Neural progenitor cell (in vitro differentiated cells): ENCODE measurements around the gene CCDC73. TPM values are rescaled to one million over a fixed set of nuclear protein-coding genes. Genes with fewer than 3 reads are reported as not detected.
A peak's percentile ranks its signal among the peaks of the same experiment; 100 is the strongest.

Experiments
- DNase-seq: peaks from one replicate; pipeline ENCODE4 v3.0.0-alpha.2; 2016; ENCODE audit warnings: low spot score
- H2AFZ ChIP-seq: fragments of 200-600 bp; sonication (generic); replicated peaks from 2 replicates; pipeline ENCODE4 v1.6.1; 2016; ENCODE audit warnings: antibody characterized with exemption
- H3F3A ChIP-seq: fragments of 200-600 bp; sonication (generic); 2 replicates; pipeline ENCODE4 v1.6.1; 2016; ENCODE audit warnings: antibody characterized with exemption, low read depth
- H3K27ac ChIP-seq: fragments of 200-600 bp; sonication (generic); 2 replicates; pipeline ENCODE4 v1.5.1; 2016; ENCODE audit warnings: mild to moderate bottlenecking
- H3K27me3 ChIP-seq: fragments of 200-600 bp; sonication (generic); 2 replicates; pipeline ENCODE4 v1.6.1; 2016; ENCODE audit warnings: mild to moderate bottlenecking, moderate library complexity
- H3K36me3 ChIP-seq: fragments of 200-600 bp; sonication (generic); 2 replicates; pipeline ENCODE4 v1.5.1; 2016
- H3K4me1 ChIP-seq: fragments of 200-600 bp; sonication (generic); 2 replicates; pipeline ENCODE4 v1.6.1; 2016; ENCODE audit warnings: mixed run types
- H3K4me2 ChIP-seq: fragments of 200-600 bp; sonication (generic); 2 replicates; pipeline ENCODE4 v1.6.1; 2016
- H3K4me3 ChIP-seq: fragments of 200-600 bp; sonication (generic); 2 replicates; pipeline ENCODE4 v1.5.1; 2016
- H3K79me2 ChIP-seq: fragments of 200-600 bp; sonication (generic); 2 replicates; pipeline ENCODE4 v1.6.1; 2016; ENCODE audit warnings: low read depth
- H3K9ac ChIP-seq: fragments of 200-600 bp; sonication (generic); 2 replicates; pipeline ENCODE4 v1.6.1; 2016
- H3K9me3 ChIP-seq: fragments of 200-600 bp; sonication (generic); 2 replicates; pipeline ENCODE4 v1.5.1; 2016; ENCODE audit warnings: low read depth
- H4K20me1 ChIP-seq: fragments of 200-600 bp; sonication (generic); 2 replicates; pipeline ENCODE4 v1.6.1; 2016; ENCODE audit warnings: low read depth
- H3K27ac Mint-ChIP-seq: 3 replicates; pipeline ENCODE4 v1.8.0; 2021; ENCODE audit warnings: mixed read lengths
- H3K27me3 Mint-ChIP-seq: 2 replicates; pipeline ENCODE4 v1.8.0; 2022; ENCODE audit warnings: low read depth, mild to moderate bottlenecking, inconsistent platforms, moderate library complexity, mixed read lengths; ENCODE audit not compliant: insufficient read depth
- H3K36me3 Mint-ChIP-seq: 3 replicates; pipeline ENCODE4 v1.8.0; 2021; ENCODE audit warnings: mixed read lengths
- H3K4me1 Mint-ChIP-seq: 3 replicates; pipeline ENCODE4 v1.8.0; 2021; ENCODE audit warnings: mixed read lengths
- H3K4me3 Mint-ChIP-seq: 3 replicates; pipeline ENCODE4 v1.8.0; 2021; ENCODE audit warnings: mild to moderate bottlenecking, moderate library complexity, mixed read lengths
- H3K9me3 Mint-ChIP-seq: 3 replicates; pipeline ENCODE4 v1.8.0; 2020; ENCODE audit warnings: mixed read lengths
- CTCF ChIP-seq: fragments of 200-600 bp; sonication (generic); IDR thresholded peaks from 2 replicates; pipeline ENCODE4 v1.5.1; 2017; ENCODE audit warnings: antibody characterized with exemption, mild to moderate bottlenecking
- EZH2 ChIP-seq: fragments of 200-600 bp; sonication (generic); IDR thresholded peaks from 2 replicates; pipeline ENCODE4 v1.6.1; 2017; ENCODE audit warnings: antibody characterized with exemption, mild to moderate bottlenecking, moderate library complexity
- EZH2phosphoT487 ChIP-seq: fragments of 200-600 bp; sonication (generic); IDR thresholded peaks from 2 replicates; pipeline ENCODE4 v1.6.1; 2017; ENCODE audit warnings: antibody characterized with exemption
- total RNA-seq: library from RNA; depleted of rRNA; stranded (reverse); fragments of >200 nt; gene quantifications from 2 replicates; pipeline ENCODE4 v1.2.3, GENCODE V29; 2015; ENCODE audit warnings: low replicate concordance

CCDC73 gene
- total RNA-seq, 1 donor from 2014 or later, result not detected

GRCh38 chr11:32616903-32617302, 177.6 kb downstream of the CCDC73 start:
- H3K36me3 ChIP-seq, result no peaks in the 10 kb centered on the region
- Mint-ChIP-seq H3K9me3 (peaks cover 3% of the 10 kb centered on the region), H3K27ac (no peak overlapping the region), H3K27me3 (peaks cover 3% of the 10 kb centered on the region), H3K4me1 (peaks cover 4% of the 10 kb centered on the region), H3K4me3 (no peak overlapping the region), H3K36me3 (no peaks in the 10 kb centered on the region)
- no peaks in the 10 kb centered on the region for H3K9me3 ChIP-seq
- no peak overlapping the region for H3K27ac ChIP-seq
- H3K4me2 ChIP-seq, result no peak overlapping the region
- H3K4me3 ChIP-seq, result no peak overlapping the region
- no peaks in the 10 kb centered on the region for H3F3A ChIP-seq
- H2AFZ ChIP-seq, result no peak overlapping the region
- H4K20me1 ChIP-seq, result no peaks in the 10 kb centered on the region
- no peaks in the 10 kb centered on the region for H3K4me1 ChIP-seq
- H3K27me3 ChIP-seq, result no peaks in the 10 kb centered on the region
- TF ChIP-seq EZH2 (no peak), CTCF (no peak), EZH2phosphoT487 (no peak)
- no peak for DNase-seq
- no peak overlapping the region for H3K9ac ChIP-seq
- no peaks in the 10 kb centered on the region for H3K79me2 ChIP-seq

GRCh38 chr11:32615422-32615821, 179.0 kb downstream of the CCDC73 start:
- Histone ChIP-seq H3K9me3 (no peaks in the 10 kb centered on the region), H3K36me3 (no peaks in the 10 kb centered on the region), H3F3A (no peaks in the 10 kb centered on the region), H4K20me1 (no peaks in the 10 kb centered on the region), H3K4me2 (no peak overlapping the region), H3K27ac (no peak overlapping the region), H3K79me2 (no peaks in the 10 kb centered on the region), H3K27me3 (no peaks in the 10 kb centered on the region), H3K4me1 (no peaks in the 10 kb centered on the region), H3K4me3 (no peak overlapping the region), H3K9ac (no peak overlapping the region), H2AFZ (no peak overlapping the region)
- no peaks in the 10 kb centered on the region for H3K9me3 Mint-ChIP-seq
- H3K27me3 Mint-ChIP-seq, result peaks cover 3% of the 10 kb centered on the region
- no peaks in the 10 kb centered on the region for H3K36me3 Mint-ChIP-seq
- H3K4me3 Mint-ChIP-seq, result no peak overlapping the region
- TF ChIP-seq EZH2 (no peak), CTCF (peak; percentile 51), EZH2phosphoT487 (no peak)
- H3K27ac Mint-ChIP-seq, result no peak overlapping the region
- peak; percentile 6 for DNase-seq
- peaks cover 4% of the 10 kb centered on the region for H3K4me1 Mint-ChIP-seq

GRCh38 chr11:32613500-32614151, 180.8 kb downstream of the CCDC73 start:
- H3K27me3 Mint-ChIP-seq, result peaks cover 3% of the 10 kb centered on the region
- no peak overlapping the region for H3K27ac ChIP-seq
- H4K20me1 ChIP-seq, result no peaks in the 10 kb centered on the region
- no peaks in the 10 kb centered on the region for H3K4me1 ChIP-seq
- peaks cover 4% of the 10 kb centered on the region for H3K4me1 Mint-ChIP-seq
- TF ChIP-seq EZH2phosphoT487 (no peak), EZH2 (no peak), CTCF (no peak)
- no peaks in the 10 kb centered on the region for H3K36me3 ChIP-seq
- no peaks in the 10 kb centered on the region for H3K27me3 ChIP-seq
- peaks cover 10% of the 10 kb centered on the region for H3K9me3 Mint-ChIP-seq
- DNase-seq, result no peak
- peaks cover 10% of the 10 kb centered on the region for H3K36me3 Mint-ChIP-seq
- no peak overlapping the region for H3K4me3 ChIP-seq
- no peak overlapping the region for H3K4me3 Mint-ChIP-seq
- no peaks in the 10 kb centered on the region for H3F3A ChIP-seq
- no peaks in the 10 kb centered on the region for H3K79me2 ChIP-seq
- H2AFZ ChIP-seq, result no peak overlapping the region
- H3K27ac Mint-ChIP-seq, result no peak overlapping the region
- no peak overlapping the region for H3K4me2 ChIP-seq
- H3K9ac ChIP-seq, result no peak overlapping the region
- no peaks in the 10 kb centered on the region for H3K9me3 ChIP-seq
